ENCODE measurements around the gene OR51S1.

OR51S1 gene

GRCh38 chr11:4798427-4799183 is 50.4 kb downstream of the OR51S1 start:
- no peak overlapping the region for H3K4me3 Mint-ChIP-seq
- H3K9me3 Mint-ChIP-seq = no peaks in the 10 kb centered on the region
- TF ChIP-seq CTCF (IDR thresholded peaks at IDR 0.05; ENCODE audit: unreplicated experiment in 3 of 3) = no peak
- H3K27ac Mint-ChIP-seq = no peak overlapping the region
- no peaks in the 10 kb centered on the region for H3K36me3 Mint-ChIP-seq (ENCODE audit: low read depth)
- H3K4me1 Mint-ChIP-seq = no peaks in the 10 kb centered on the region
- H3K27me3 Mint-ChIP-seq (ENCODE audit: low read depth) = no peaks in the 10 kb centered on the region
